Measurements from ENCODE around the gene RTP3. TPM values are rescaled to one million over a fixed set of nuclear protein-coding genes. Genes with fewer than 3 reads are reported as not detected.

Gene RTP3
- total RNA-seq, 2 donors from 2014 or later = not detected

DNA sequence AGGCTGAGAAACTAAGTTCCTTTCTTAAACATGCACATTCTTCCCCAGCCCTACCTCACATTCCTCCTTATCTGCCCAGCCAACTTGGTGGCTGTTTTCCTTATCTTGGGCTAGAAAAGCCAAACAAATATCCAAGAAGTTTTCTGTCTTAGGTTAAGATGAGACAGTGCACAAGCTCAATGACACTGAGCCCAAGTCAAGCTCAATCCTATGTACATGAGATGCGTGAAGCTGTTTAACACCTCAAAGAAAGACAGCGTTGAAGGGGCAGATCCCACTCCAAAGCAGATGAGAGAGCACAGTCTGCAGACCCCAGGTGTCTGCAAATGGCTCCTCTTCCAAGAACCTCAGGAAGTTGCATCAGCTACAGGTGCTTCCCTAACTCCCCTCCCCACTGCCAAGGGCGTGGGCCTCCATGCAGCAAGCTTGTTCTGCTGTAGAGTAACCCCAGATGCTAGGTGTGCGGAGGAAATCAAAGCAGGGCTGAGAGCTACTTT, 51.7 kb downstream of the RTP3 start:
- 43 to 81% methylated on average over 4 of the region's 4 CpGs for WGBS, 2 donors
- H3K27ac ChIP-seq = no peak overlapping the region
- no peaks in the 10 kb centered on the region for H3K27me3 ChIP-seq
- H3K4me3 ChIP-seq = no peak overlapping the region
- no peak for TF ChIP-seq POLR2A (IDR thresholded peaks at IDR 0.05)
- TF ChIP-seq, protein P1, sequence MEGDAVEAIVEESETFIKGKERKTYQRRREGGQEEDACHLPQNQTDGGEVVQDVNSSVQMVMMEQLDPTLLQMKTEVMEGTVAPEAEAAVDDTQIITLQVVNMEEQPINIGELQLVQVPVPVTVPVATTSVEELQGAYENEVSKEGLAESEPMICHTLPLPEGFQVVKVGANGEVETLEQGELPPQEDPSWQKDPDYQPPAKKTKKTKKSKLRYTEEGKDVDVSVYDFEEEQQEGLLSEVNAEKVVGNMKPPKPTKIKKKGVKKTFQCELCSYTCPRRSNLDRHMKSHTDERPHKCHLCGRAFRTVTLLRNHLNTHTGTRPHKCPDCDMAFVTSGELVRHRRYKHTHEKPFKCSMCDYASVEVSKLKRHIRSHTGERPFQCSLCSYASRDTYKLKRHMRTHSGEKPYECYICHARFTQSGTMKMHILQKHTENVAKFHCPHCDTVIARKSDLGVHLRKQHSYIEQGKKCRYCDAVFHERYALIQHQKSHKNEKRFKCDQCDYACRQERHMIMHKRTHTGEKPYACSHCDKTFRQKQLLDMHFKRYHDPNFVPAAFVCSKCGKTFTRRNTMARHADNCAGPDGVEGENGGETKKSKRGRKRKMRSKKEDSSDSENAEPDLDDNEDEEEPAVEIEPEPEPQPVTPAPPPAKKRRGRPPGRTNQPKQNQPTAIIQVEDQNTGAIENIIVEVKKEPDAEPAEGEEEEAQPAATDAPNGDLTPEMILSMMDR (IDR thresholded peaks at IDR 0.05) = no peak
- DNase-seq = no peak
- H3K9me3 ChIP-seq = no peaks in the 10 kb centered on the region
- no peaks in the 10 kb centered on the region for H3K36me3 ChIP-seq (replicated peaks in 1 of 2; ENCODE audit: insufficient read depth in 1 of 2, low read depth in 2 of 2)
- no peak for ATAC-seq
- no peaks in the 10 kb centered on the region for H3K4me1 ChIP-seq
- intact Hi-C loops (cut with DNase I) = no loop called here

DNA sequence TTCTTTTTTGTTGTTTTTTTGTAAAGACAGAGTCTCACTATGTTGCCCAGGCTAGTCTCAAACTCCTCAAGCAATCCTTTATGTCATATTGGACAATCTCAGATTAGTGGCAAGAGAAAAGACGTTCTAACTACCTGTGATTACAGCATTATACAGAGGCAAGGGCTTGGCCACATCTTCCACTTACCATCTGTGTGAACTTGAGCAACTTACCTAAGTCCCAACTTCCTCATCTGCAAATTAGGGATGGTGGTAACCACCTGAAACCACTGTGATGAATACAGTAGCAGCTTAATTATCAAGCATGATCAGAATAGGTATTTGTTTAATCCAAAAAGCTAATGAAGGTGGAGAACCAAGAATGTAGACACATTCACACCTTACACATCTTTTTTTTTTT, 52.2 kb downstream of the RTP3 start:
- 45 to 71% methylated on average over 1 of the region's 1 CpG for WGBS, 2 donors
- Histone ChIP-seq H3K27ac (no peak overlapping the region), H3K4me3 (no peak overlapping the region), H3K27me3 (no peaks in the 10 kb centered on the region), H3K4me1 (no peaks in the 10 kb centered on the region), H3K9me3 (no peaks in the 10 kb centered on the region), H3K36me3 (replicated peaks in 1 of 2; ENCODE audit: insufficient read depth in 1 of 2, low read depth in 2 of 2) (no peaks in the 10 kb centered on the region)
- ATAC-seq (no peak), DNase-seq (no peak)
- intact Hi-C loops (cut with DNase I) = loop anchor here (10.0 kb wide), 1 partner anchor 55 kb away; the partner anchor contains the start of gene RTP3
- no peak for TF ChIP-seq POLR2A (IDR thresholded peaks at IDR 0.05)
- TF ChIP-seq, protein P1 (IDR thresholded peaks at IDR 0.05) = no peak

Other genes with a start within 250 kb of the RTP3 start
- 1 to 10 TPM; 1.8 to 7.9 TPM for gene CCR2, start 143.9 kb upstream of the RTP3 start, total RNA-seq
- under 1 TPM in 1 of 2 donors, not detected in 1; 0.78 TPM for gene CCR5, start 127.0 kb upstream of the RTP3 start, total RNA-seq
- 1 to 10 TPM in 1 of 2 donors, not detected in 1; 1.3 TPM for gene CCRL2, start 90.7 kb upstream of the RTP3 start, total RNA-seq
- gene LTF, start 33.1 kb upstream of the RTP3 start, total RNA-seq = 1 to 10 TPM; 8.8 to 8.9 TPM
- 1 to 10 TPM; 1.8 to 2.3 TPM for gene LRRC2, start 68.3 kb downstream of the RTP3 start, total RNA-seq
- not detected for gene FAM240A, start 114.5 kb downstream of the RTP3 start, total RNA-seq
- 10 to 100 TPM; 30.3 to 48.5 TPM for gene ALS2CL, start 195.7 kb downstream of the RTP3 start, total RNA-seq
- gene TMIE, start 203.4 kb downstream of the RTP3 start, total RNA-seq = not detected
- gene PRSS50, start 219.9 kb downstream of the RTP3 start, total RNA-seq = 1 to 10 TPM; 2.6 to 3.1 TPM

Measured in body of pancreas (tissue), 4 donors.